H9 (cell line): ENCODE data around the gene TFAP2D. TPM values are rescaled to one million over a fixed set of nuclear protein-coding genes. Genes with fewer than 3 reads are reported as not detected.
A peak's percentile ranks its signal among the peaks of the same experiment; 100 is the strongest.

Experiments used
- DNase-seq: peaks from one replicate; pipeline ENCODE4 v3.0.0-alpha.2; 2017
- H2AFZ ChIP-seq: one replicate; pipeline ENCODE4 v1.6.1; 2013; ENCODE audit warnings: mild to moderate bottlenecking, low read length, control low read depth, moderate library complexity
- H2AK5ac ChIP-seq: 2 replicates; pipeline ENCODE4 v1.6.1; 2013; ENCODE audit warnings: low read length, control low read depth, mixed read lengths; ENCODE audit not compliant: insufficient read length
- H2BK120ac ChIP-seq: one replicate; pipeline ENCODE4 v1.6.1; 2013; ENCODE audit warnings: low read depth, mild to moderate bottlenecking, low read length, control low read depth, inconsistent platforms; ENCODE audit not compliant: poor library complexity, severe bottlenecking
- H2BK12ac ChIP-seq: 2 replicates; pipeline ENCODE4 v1.6.1; 2013; ENCODE audit warnings: low read length, control low read depth, mixed read lengths, low read depth; ENCODE audit not compliant: insufficient read length
- H2BK15ac ChIP-seq: 2 replicates; pipeline ENCODE4 v1.6.1; 2013; ENCODE audit warnings: low read depth, low read length, control low read depth
- H2BK20ac ChIP-seq: one replicate; pipeline ENCODE4 v1.6.1; 2013; ENCODE audit warnings: low read depth, mild to moderate bottlenecking, low read length, control low read depth, inconsistent platforms; ENCODE audit not compliant: poor library complexity, severe bottlenecking
- H2BK5ac ChIP-seq: 2 replicates; pipeline ENCODE4 v1.6.1; 2013; ENCODE audit warnings: low read length, control low read depth, mixed read lengths; ENCODE audit not compliant: insufficient read length
- H3K14ac ChIP-seq: 2 replicates; pipeline ENCODE4 v1.6.1; 2013; ENCODE audit warnings: low read length, control low read depth; ENCODE audit not compliant: insufficient read depth
- H3K18ac ChIP-seq: 2 replicates; pipeline ENCODE4 v1.6.1; 2013; ENCODE audit warnings: low read depth, mild to moderate bottlenecking, mixed read lengths, low read length, control low read depth; ENCODE audit not compliant: insufficient read length
- H3K23ac ChIP-seq: 2 replicates; pipeline ENCODE4 v1.6.1; 2013; ENCODE audit warnings: low read length, control low read depth, mixed read lengths, low read depth; ENCODE audit not compliant: insufficient read length
- H3K23me2 ChIP-seq: 2 replicates; pipeline ENCODE4 v1.6.1; 2013; ENCODE audit warnings: low read depth, mild to moderate bottlenecking, mixed read lengths, low read length, control low read depth; ENCODE audit not compliant: insufficient read length, poor library complexity, severe bottlenecking
- H3K27ac ChIP-seq: 2 replicates; pipeline ENCODE4 v1.5.1; 2013; ENCODE audit warnings: low read length, control low read depth, mixed read lengths, low read depth; ENCODE audit not compliant: insufficient read length
- H3K27me3 ChIP-seq: 2 replicates; pipeline ENCODE4 v1.6.1; 2013; ENCODE audit warnings: low read length, control low read depth, inconsistent platforms; ENCODE audit not compliant: insufficient read depth
- H3K4ac ChIP-seq: 2 replicates; pipeline ENCODE4 v1.6.1; 2013; ENCODE audit warnings: low read depth, mild to moderate bottlenecking, control low read depth, inconsistent platforms, low read length, moderate library complexity
- H3K4me1 ChIP-seq: 2 replicates; pipeline ENCODE4 v1.6.1; 2013; ENCODE audit warnings: low read length, control low read depth, inconsistent platforms; ENCODE audit not compliant: insufficient read depth
- H3K4me2 ChIP-seq: 2 replicates; pipeline ENCODE4 v1.6.1; 2013; ENCODE audit warnings: low read length, control low read depth, mixed read lengths; ENCODE audit not compliant: insufficient read length, insufficient read depth
- H3K56ac ChIP-seq: 2 replicates; pipeline ENCODE4 v1.6.1; 2013; ENCODE audit warnings: low read depth, mild to moderate bottlenecking, mixed read lengths, low read length, control low read depth; ENCODE audit not compliant: insufficient read length
- H3K79me1 ChIP-seq: 2 replicates; pipeline ENCODE4 v1.6.1; 2013; ENCODE audit warnings: low read depth, mild to moderate bottlenecking, moderate library complexity, low read length, control low read depth, inconsistent platforms; ENCODE audit not compliant: insufficient read depth, poor library complexity, severe bottlenecking
- H3K79me2 ChIP-seq: 2 replicates; pipeline ENCODE4 v1.6.1; 2013; ENCODE audit warnings: low read length, control low read depth, inconsistent platforms; ENCODE audit not compliant: insufficient read depth
- H3K9ac ChIP-seq: 2 replicates; pipeline ENCODE4 v1.6.1; 2013; ENCODE audit warnings: low read length, control low read depth, mixed read lengths; ENCODE audit not compliant: insufficient read length; ENCODE audit errors: extremely low read depth
- H3K9me3 ChIP-seq: one replicate; pipeline ENCODE4 v1.6.1; 2013; ENCODE audit warnings: low read depth, low read length, inconsistent platforms; ENCODE audit not compliant: control insufficient read depth
- H3T11ph ChIP-seq: one replicate; pipeline ENCODE4 v1.6.1; 2013; ENCODE audit warnings: mild to moderate bottlenecking, low read length, control low read depth, inconsistent platforms
- H4K20me1 ChIP-seq: one replicate; pipeline ENCODE4 v1.6.1; 2013; ENCODE audit not compliant: control insufficient read depth, insufficient read length, insufficient read depth
- H4K5ac ChIP-seq: 2 replicates; pipeline ENCODE4 v1.6.1; 2013; ENCODE audit warnings: low read depth, mild to moderate bottlenecking, mixed read lengths, low read length, control low read depth; ENCODE audit not compliant: insufficient read length
- H4K8ac ChIP-seq: replicated peaks from 2 replicates; pipeline ENCODE4 v1.6.1; 2013; ENCODE audit warnings: low read length, control low read depth, mixed read lengths, low read depth; ENCODE audit not compliant: insufficient read length
- H4K91ac ChIP-seq: 2 replicates; pipeline ENCODE4 v1.6.1; 2013; ENCODE audit warnings: low read depth, mild to moderate bottlenecking, moderate library complexity, mixed read lengths, low read length, control low read depth; ENCODE audit not compliant: insufficient read length
- H3K27ac Mint-ChIP-seq, 3 experiments: 2 replicates in 2 of 3; 3 replicates in 1 of 3; pipeline ENCODE4 v1.8.0; 2020 to 2021; ENCODE audit warnings: mixed read lengths in 3 of 3, mild to moderate bottlenecking in 1 of 3, moderate library complexity in 1 of 3
- H3K27me3 Mint-ChIP-seq: 2 replicates; pipeline ENCODE4 v1.8.0; 2021; ENCODE audit warnings: low read depth, mild to moderate bottlenecking, moderate library complexity, mixed read lengths
- H3K36me3 Mint-ChIP-seq, 3 experiments: 2 replicates in 2 of 3; 3 replicates in 1 of 3; pipeline ENCODE4 v1.8.0; 2020 to 2021; ENCODE audit warnings: low read depth in 3 of 3, mixed read lengths in 3 of 3; ENCODE audit not compliant: insufficient read depth in 1 of 3
- H3K4me1 Mint-ChIP-seq, 2 experiments: 2 replicates each; pipeline ENCODE4 v1.8.0; 2020; ENCODE audit warnings: mixed read lengths in 2 of 2
- H3K4me3 Mint-ChIP-seq, 2 experiments: 2 replicates in 1 of 2; 3 replicates in 1 of 2; pipeline ENCODE4 v1.8.0; 2020 to 2021; ENCODE audit warnings: mild to moderate bottlenecking in 2 of 2, mixed read lengths in 2 of 2, moderate library complexity in 1 of 2
- H3K9me3 Mint-ChIP-seq, 2 experiments: 2 replicates in 1 of 2; 3 replicates in 1 of 2; pipeline ENCODE4 v1.8.0; 2020; ENCODE audit warnings: mild to moderate bottlenecking in 2 of 2, mixed read lengths in 2 of 2, moderate library complexity in 1 of 2
- WGBS: extraction: QIAGEN DNeasy Blood & Tissue Kit; methylation state at CpG from one replicate; pipeline ENCODE4 v1.1.7; 2013; ENCODE audit warnings: missing lambda C conversion rate, low lambda C conversion rate, mixed read lengths; ENCODE audit not compliant: insufficient read length; ENCODE audit errors: extremely low coverage; 5-methylcytosine and 5-hydroxymethylcytosine counted together
- total RNA-seq: library from RNA; stranded (reverse); gene quantifications from 2 replicates; pipeline ENCODE4 v1.2.1, GENCODE V29; 2021
- TF ChIP-seq, protein P1 (sequence below): fragments of 200-600 bp; sonication (generic); conservative IDR thresholded peaks from 3 replicates; pipeline ENCODE4 v1.8.0; 2021; ENCODE audit warnings: antibody characterized with exemption, mild to moderate bottlenecking

TFAP2D gene
- total RNA-seq, 1 experiment from 2014 or later, result not detected

DNA sequence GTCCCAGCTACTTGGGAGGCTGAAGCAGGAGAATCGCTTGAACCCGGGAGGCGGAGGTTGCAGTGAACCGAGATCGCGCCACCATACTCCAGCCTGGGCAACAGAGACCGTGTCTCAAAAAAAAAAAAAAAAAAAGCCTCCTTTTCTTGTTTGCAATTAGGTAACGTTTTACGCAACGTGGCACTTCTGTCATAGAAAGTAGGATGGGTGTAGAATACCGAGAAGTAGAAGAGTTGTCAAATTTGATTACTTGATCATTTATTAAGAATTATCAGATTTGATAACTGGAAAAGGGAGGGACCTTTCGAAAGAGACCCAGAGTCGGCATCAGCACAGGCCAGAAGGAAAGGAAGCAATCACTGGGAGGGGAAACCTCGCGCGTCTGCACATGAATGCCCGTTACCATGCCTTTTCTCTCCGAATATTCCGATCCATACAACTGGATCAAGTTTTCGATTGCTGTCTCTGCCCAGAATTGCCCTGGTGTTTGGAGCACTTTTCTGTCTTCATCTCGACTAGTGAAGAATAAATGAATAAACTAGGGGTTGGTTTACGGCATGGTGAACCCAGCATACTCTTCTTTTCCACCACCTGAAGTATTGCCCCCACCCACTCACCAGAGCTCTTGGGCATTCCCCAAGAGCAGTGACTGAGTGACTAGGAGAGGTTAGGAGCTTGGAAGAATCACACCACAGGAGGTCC, 4.5 kb upstream of the TFAP2D start:
- Histone ChIP-seq H4K8ac (no peak overlapping the region), H3K79me2 (no peaks in the 10 kb centered on the region), H3K18ac (no peak overlapping the region), H2BK20ac (no peak overlapping the region), H2BK12ac (no peak overlapping the region), H3K9me3 (no peaks in the 10 kb centered on the region), H4K5ac (no peak overlapping the region), H3K4me1 (peaks cover 5% of the 10 kb centered on the region), H3K4ac (no peak overlapping the region), H3K27ac (no peak overlapping the region), H2AK5ac (no peak overlapping the region), H3K23me2 (peaks cover 4% of the 10 kb centered on the region), H2BK120ac (no peak overlapping the region), H3K79me1 (no peaks in the 10 kb centered on the region), H3T11ph (no peak overlapping the region), H2AFZ (no peak overlapping the region), H2BK15ac (no peak overlapping the region; the same call in 1 of the 2 replicates), H3K14ac (no peak overlapping the region), H3K23ac (no peak overlapping the region), H3K4me2 (peak overlapping the region; percentile 15), H4K20me1 (no peaks in the 10 kb centered on the region), H3K9ac (no peak overlapping the region), H3K56ac (no peak overlapping the region), H2BK5ac (no peak overlapping the region), H3K27me3 (peaks cover 88% of the 10 kb centered on the region), H4K91ac (no peak overlapping the region)
- DNase-seq, result no peak
- Mint-ChIP-seq H3K36me3 (no peaks in the 10 kb centered on the region), H3K4me3 (peak overlapping the region in 1 of 2 experiments; percentile 45; a peak in 3 of 5 replicates), H3K9me3 (peaks cover 2 to 16% of the 10 kb centered on the region in 2 experiments; a peak in 2 of 5 replicates), H3K27me3 (peaks cover 100% of the 10 kb centered on the region), H3K27ac (no peak overlapping the region), H3K4me1 (peaks cover 17 to 47% of the 10 kb centered on the region in 2 experiments)
- TF ChIP-seq, protein P1, sequence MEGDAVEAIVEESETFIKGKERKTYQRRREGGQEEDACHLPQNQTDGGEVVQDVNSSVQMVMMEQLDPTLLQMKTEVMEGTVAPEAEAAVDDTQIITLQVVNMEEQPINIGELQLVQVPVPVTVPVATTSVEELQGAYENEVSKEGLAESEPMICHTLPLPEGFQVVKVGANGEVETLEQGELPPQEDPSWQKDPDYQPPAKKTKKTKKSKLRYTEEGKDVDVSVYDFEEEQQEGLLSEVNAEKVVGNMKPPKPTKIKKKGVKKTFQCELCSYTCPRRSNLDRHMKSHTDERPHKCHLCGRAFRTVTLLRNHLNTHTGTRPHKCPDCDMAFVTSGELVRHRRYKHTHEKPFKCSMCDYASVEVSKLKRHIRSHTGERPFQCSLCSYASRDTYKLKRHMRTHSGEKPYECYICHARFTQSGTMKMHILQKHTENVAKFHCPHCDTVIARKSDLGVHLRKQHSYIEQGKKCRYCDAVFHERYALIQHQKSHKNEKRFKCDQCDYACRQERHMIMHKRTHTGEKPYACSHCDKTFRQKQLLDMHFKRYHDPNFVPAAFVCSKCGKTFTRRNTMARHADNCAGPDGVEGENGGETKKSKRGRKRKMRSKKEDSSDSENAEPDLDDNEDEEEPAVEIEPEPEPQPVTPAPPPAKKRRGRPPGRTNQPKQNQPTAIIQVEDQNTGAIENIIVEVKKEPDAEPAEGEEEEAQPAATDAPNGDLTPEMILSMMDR, result no peak
- no CpG with 5 or more reads among the region's 22 CpGs for WGBS
